ENCODE results near the gene ATOH8. TPM values are rescaled to one million over a fixed set of nuclear protein-coding genes. Genes with fewer than 3 reads are reported as not detected.

Gene ATOH8
- total RNA-seq, 4 donors from 2014 or later, result 41.1 to 124 (median 62.5) TPM

- no peak for DNase-seq (ENCODE audit: extremely low spot score)
- intact Hi-C loops (cut with DNase I), result no loop called here
- Histone ChIP-seq H3K4me1 (peaks cover 82 to 96% (median 88%) of the 10 kb centered on the region in 4 donors), H3K27me3 (no peaks in the 10 kb centered on the region), H3K36me3 (no peaks in the 10 kb centered on the region), H3K27ac (replicated peaks in 1 of 4) (peak overlapping the region; percentile 88 to 92 (median 90)), H3K4me3 (peak overlapping the region in 1 of 4 donors; percentile 15), H3K9me3 (no peaks in the 10 kb centered on the region)
- TF ChIP-seq CTCF (IDR thresholded peaks at IDR 0.05) (no peak), POLR2AphosphoS5 (IDR thresholded peaks at IDR 0.05) (peak in 1 of 2 donors; percentile 26)
- 43% methylated on average over 10 of the region's 10 CpGs for WGBS
Measured at GRCh38 chr2:85744741-85745601, 8.8 kb upstream of the ATOH8 start.

GRCh38 chr2:85745619-85746018 lies 8.2 kb upstream of the ATOH8 start:
- no peaks in the 10 kb centered on the region for H3K27me3 ChIP-seq
- H3K9me3 ChIP-seq, result no peaks in the 10 kb centered on the region
- intact Hi-C loops (cut with DNase I), result no loop called here
- H3K4me3 ChIP-seq, result peak overlapping the region in 1 of 4 donors; percentile 15
- H3K27ac ChIP-seq (replicated peaks in 1 of 4), result peak overlapping the region; percentile 88 to 92 (median 90)
- H3K36me3 ChIP-seq, result no peaks in the 10 kb centered on the region
- TF ChIP-seq CTCF (IDR thresholded peaks at IDR 0.05), result no peak
- TF ChIP-seq EP300 (IDR thresholded peaks at IDR 0.05), result no peak
- no peak for TF ChIP-seq POLR2AphosphoS5 (IDR thresholded peaks at IDR 0.05)
- no peak for TF ChIP-seq POLR2A (IDR thresholded peaks at IDR 0.05; ENCODE audit: low read depth)
- peaks cover 83 to 96% (median 88%) of the 10 kb centered on the region in 4 donors for H3K4me1 ChIP-seq
- 45% methylated on average over 8 of the region's 8 CpGs for WGBS
- no peak for DNase-seq (ENCODE audit: extremely low spot score)

DNA sequence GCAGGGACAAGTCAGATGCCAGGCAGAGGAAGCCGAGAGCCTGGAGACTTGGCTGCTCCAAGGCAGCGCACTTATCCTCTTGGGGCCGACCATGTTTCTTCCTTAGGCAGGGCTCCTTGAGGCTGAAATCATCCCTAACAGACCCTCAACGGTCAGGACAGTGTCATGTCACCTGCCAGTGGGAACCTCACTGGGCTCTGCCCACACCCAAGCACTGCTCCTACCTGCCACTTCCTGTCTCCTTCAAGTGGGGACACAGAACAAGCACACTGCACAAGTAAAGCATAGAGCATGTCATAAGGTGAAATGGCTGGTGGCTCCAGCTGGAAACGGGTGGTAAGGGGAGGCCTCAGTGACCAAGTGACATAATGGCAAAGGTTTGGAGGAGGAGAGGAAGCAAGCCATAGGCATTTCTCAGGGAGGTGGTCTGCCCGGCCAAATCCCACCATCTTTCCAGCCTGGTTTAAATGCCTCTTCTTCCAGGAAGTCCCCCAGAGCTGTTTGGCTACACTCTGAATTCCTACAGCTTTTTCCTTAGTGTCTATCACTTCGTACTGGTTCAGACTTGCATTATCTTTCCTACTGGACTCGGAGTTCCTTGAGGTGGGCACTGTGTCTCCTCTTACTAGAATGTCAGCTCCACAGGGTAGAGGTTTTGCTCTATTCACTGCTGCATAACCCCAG lies 7.3 kb upstream of the ATOH8 start:
- Histone ChIP-seq H3K9me3 (no peaks in the 10 kb centered on the region), H3K27me3 (no peaks in the 10 kb centered on the region), H3K4me3 (no peak overlapping the region), H3K36me3 (no peaks in the 10 kb centered on the region), H3K27ac (replicated peaks in 1 of 4) (peak overlapping the region; percentile 88 to 92 (median 90)), H3K4me1 (peaks cover 83 to 96% (median 88%) of the 10 kb centered on the region in 4 donors)
- DNase-seq (ENCODE audit: extremely low spot score), result no peak
- WGBS, result 94% methylated on average over 4 of the region's 8 CpGs
- no peak for TF ChIP-seq EP300 (IDR thresholded peaks at IDR 0.05)
- no peak for TF ChIP-seq CTCF (IDR thresholded peaks at IDR 0.05)
- no peak for TF ChIP-seq POLR2A (IDR thresholded peaks at IDR 0.05; ENCODE audit: low read depth)
- no peak for TF ChIP-seq POLR2AphosphoS5 (IDR thresholded peaks at IDR 0.05)
- intact Hi-C loops (cut with DNase I), result no loop called here

- TF ChIP-seq CTCF (IDR thresholded peaks at IDR 0.05), result no peak
- no peak for TF ChIP-seq POLR2AphosphoS5 (IDR thresholded peaks at IDR 0.05)
- TF ChIP-seq POLR2A (IDR thresholded peaks at IDR 0.05; ENCODE audit: low read depth), result no peak
- no peak for TF ChIP-seq EP300 (IDR thresholded peaks at IDR 0.05)
- intact Hi-C loops (cut with DNase I), result no loop called here
- no peak for DNase-seq (ENCODE audit: extremely low spot score)
- H3K27ac ChIP-seq (replicated peaks in 1 of 4), result no peak overlapping the region
- 100% methylated on average over 3 of the region's 3 CpGs for WGBS
- no peak overlapping the region for H3K4me3 ChIP-seq
- peaks cover 81 to 96% (median 87%) of the 10 kb centered on the region in 4 donors for H3K4me1 ChIP-seq
- no peaks in the 10 kb centered on the region for H3K36me3 ChIP-seq
- H3K27me3 ChIP-seq, result no peaks in the 10 kb centered on the region
- no peaks in the 10 kb centered on the region for H3K9me3 ChIP-seq
Measured at GRCh38 chr2:85747441-85747840, 6.3 kb upstream of the ATOH8 start.

Data from esophagus muscularis mucosa (tissue), 4 donors.